ENCODE measurements around the gene NOS3. TPM values are rescaled to one million over a fixed set of nuclear protein-coding genes. Genes with fewer than 3 reads are reported as not detected.

Gene NOS3
- total RNA-seq, 1 experiment from 2014 or later, result 59.8 TPM

DNA sequence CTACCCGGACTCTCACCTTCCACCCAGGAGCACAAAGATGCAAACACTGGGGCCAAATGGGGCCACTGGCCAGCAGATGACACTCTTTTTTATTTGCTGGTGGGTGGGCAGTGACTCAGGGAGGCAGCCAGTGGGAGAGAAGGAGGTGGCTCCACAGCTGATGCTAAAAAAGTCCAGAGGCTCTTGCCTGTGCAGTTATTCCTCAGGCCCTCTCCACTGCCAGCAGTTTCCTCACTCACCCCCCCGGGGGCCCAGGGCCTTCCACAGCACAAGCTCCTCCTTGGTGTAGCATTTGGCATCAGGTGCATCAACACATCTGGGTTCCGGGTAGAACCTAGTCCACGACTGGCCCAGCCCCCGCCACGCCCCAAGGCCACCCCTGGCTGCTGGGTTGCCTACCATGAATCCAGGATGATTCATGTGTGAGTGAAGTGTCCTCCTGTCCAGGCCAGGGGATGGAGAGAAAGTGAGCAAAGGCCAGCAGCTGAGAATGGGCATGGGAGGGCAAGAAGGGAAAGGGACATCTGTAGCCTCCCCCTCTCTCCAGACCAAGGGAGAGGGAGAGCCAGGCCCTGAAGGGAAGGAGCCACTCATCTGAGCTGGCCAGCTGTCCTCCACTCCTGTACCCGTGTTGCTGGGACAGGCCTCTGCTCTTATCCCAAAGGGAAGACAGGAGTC lies 11.0 kb upstream of the NOS3 start:
- H3K27ac ChIP-seq (ENCODE audit: low read length), result no peak overlapping the region
- H3K9me2 ChIP-seq (replicated peaks; ENCODE audit: insufficient read depth, low read length), result no peaks in the 10 kb centered on the region
- H3K9me3 ChIP-seq (ENCODE audit: low read length), result no peaks in the 10 kb centered on the region
- no peak overlapping the region for H3K4me3 ChIP-seq (ENCODE audit: low read length)
- 0 out of 2 replicates have a peak, but pooled peaks cover 10% of the 10 kb centered on the region for H4K20me1 ChIP-seq (ENCODE audit: insufficient read depth, low read depth, low read length)
- H3K4me1 ChIP-seq (ENCODE audit: low read length), result peaks cover 26% of the 10 kb centered on the region
- no peak overlapping the region for H3K9ac ChIP-seq (ENCODE audit: low read length)
- no peaks in the 10 kb centered on the region for H3K27me3 ChIP-seq (ENCODE audit: low read length)
- H3K4me2 ChIP-seq (ENCODE audit: low read depth, low read length, poor library complexity, severe bottlenecking), result no peak overlapping the region
- no peaks in the 10 kb centered on the region for H3K79me2 ChIP-seq (ENCODE audit: low read length)
- no peak overlapping the region for H2AFZ ChIP-seq (ENCODE audit: low read length)
- no peaks in the 10 kb centered on the region for H3K36me3 ChIP-seq (ENCODE audit: insufficient read depth, low read length)
- DNase-seq, result no peak

DNA sequence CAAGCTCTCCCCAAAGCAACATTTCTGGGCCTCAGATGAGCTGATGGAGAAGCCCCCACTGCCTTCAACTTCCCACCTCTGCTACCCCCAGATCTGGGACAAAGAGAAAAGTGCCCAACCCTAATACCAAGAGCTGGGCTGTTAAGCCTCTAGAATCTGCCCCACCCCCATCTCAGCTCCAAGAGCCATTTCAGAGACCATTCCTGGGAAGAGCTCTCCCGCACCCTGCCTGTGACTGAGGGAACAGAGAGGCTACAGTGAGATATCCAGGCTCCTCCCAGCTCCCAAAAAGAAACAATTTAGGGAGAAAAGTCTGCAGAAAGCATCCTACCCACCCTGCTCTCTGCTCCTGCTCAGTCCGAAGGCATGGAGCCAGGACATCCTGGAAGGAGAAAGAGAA lies 10.2 kb upstream of the NOS3 start:
- no peak overlapping the region for H3K4me2 ChIP-seq (ENCODE audit: low read depth, low read length, poor library complexity, severe bottlenecking)
- peaks cover 18% of the 10 kb centered on the region for H3K4me1 ChIP-seq (ENCODE audit: low read length)
- H3K27ac ChIP-seq (ENCODE audit: low read length), result no peak overlapping the region
- no peaks in the 10 kb centered on the region for H3K36me3 ChIP-seq (ENCODE audit: insufficient read depth, low read length)
- H3K4me3 ChIP-seq (ENCODE audit: low read length), result no peak overlapping the region
- no peak overlapping the region for H2AFZ ChIP-seq (ENCODE audit: low read length)
- H4K20me1 ChIP-seq (ENCODE audit: insufficient read depth, low read depth, low read length), result 0 out of 2 replicates have a peak, but pooled peaks cover 11% of the 10 kb centered on the region
- no peaks in the 10 kb centered on the region for H3K27me3 ChIP-seq (ENCODE audit: low read length)
- no peaks in the 10 kb centered on the region for H3K9me3 ChIP-seq (ENCODE audit: low read length)
- H3K79me2 ChIP-seq (ENCODE audit: low read length), result no peaks in the 10 kb centered on the region
- no peaks in the 10 kb centered on the region for H3K9me2 ChIP-seq (replicated peaks; ENCODE audit: insufficient read depth, low read length)
- H3K9ac ChIP-seq (ENCODE audit: low read length), result no peak overlapping the region
- no peak for DNase-seq

DNA sequence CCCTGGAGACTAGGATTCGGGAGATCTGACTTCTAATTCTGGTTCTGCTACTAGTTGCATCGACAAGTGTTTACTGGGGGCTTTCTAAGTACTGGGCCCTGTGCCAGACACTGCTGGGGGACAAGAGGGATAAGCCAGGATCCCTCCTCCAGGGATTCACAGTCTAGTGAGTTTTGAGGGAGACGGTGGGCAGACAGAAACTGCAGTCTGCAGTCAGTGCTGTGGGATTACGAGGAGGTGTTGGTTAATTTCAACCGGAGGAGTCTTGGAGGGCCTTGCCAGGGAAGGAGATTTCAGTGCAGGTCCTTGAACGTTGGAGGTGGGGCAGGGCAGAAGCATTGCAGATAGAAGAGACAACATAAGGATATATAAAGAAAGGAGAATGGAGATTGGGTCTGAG lies 9.2 kb upstream of the NOS3 start:
- H3K27me3 ChIP-seq (ENCODE audit: low read length), result no peaks in the 10 kb centered on the region
- H2AFZ ChIP-seq (ENCODE audit: low read length), result no peak overlapping the region
- no peaks in the 10 kb centered on the region for H3K79me2 ChIP-seq (ENCODE audit: low read length)
- H3K9ac ChIP-seq (ENCODE audit: low read length), result no peak overlapping the region
- H3K27ac ChIP-seq (ENCODE audit: low read length), result no peak overlapping the region
- no peak for DNase-seq
- H3K9me3 ChIP-seq (ENCODE audit: low read length), result no peaks in the 10 kb centered on the region
- H3K4me1 ChIP-seq (ENCODE audit: low read length), result peaks cover 17% of the 10 kb centered on the region
- H4K20me1 ChIP-seq (ENCODE audit: insufficient read depth, low read depth, low read length), result peaks cover 16% of the 10 kb centered on the region; the same call in 1 of the 2 replicates
- H3K36me3 ChIP-seq (ENCODE audit: insufficient read depth, low read length), result no peaks in the 10 kb centered on the region
- no peak overlapping the region for H3K4me3 ChIP-seq (ENCODE audit: low read length)
- no peaks in the 10 kb centered on the region for H3K9me2 ChIP-seq (replicated peaks; ENCODE audit: insufficient read depth, low read length)
- H3K4me2 ChIP-seq (ENCODE audit: low read depth, low read length, poor library complexity, severe bottlenecking), result no peak overlapping the region

DNA sequence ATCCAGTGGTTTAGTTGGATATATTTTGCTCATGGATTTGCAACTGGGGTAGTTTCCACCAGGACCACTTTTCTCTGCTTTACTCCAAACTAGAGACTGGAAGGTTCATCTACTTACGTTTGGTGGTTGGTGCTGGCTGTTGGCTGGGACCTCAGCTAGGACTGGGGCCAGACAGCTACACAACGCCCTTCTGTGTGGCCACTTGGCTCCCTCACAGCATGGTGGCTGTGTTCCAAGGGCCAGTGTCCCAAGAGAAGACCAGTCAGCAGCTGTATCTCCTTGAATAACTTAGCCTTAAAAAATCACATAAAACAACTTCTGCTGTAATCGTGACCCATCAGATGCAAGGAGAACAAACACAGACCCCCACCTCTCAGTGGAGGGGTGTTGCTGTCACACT lies 8.5 kb upstream of the NOS3 start:
- Histone ChIP-seq H3K9me2 (replicated peaks; ENCODE audit: insufficient read depth, low read length) (no peaks in the 10 kb centered on the region), H3K4me3 (ENCODE audit: low read length) (no peak overlapping the region), H3K9me3 (ENCODE audit: low read length) (no peaks in the 10 kb centered on the region), H4K20me1 (ENCODE audit: insufficient read depth, low read depth, low read length) (peaks cover 16% of the 10 kb centered on the region; the same call in 1 of the 2 replicates), H3K79me2 (ENCODE audit: low read length) (no peaks in the 10 kb centered on the region), H2AFZ (ENCODE audit: low read length) (no peak overlapping the region), H3K27ac (ENCODE audit: low read length) (no peak overlapping the region), H3K36me3 (ENCODE audit: insufficient read depth, low read length) (no peaks in the 10 kb centered on the region), H3K4me1 (ENCODE audit: low read length) (peaks cover 11% of the 10 kb centered on the region), H3K27me3 (ENCODE audit: low read length) (no peaks in the 10 kb centered on the region), H3K9ac (ENCODE audit: low read length) (no peak overlapping the region), H3K4me2 (ENCODE audit: low read depth, low read length, poor library complexity, severe bottlenecking) (no peak overlapping the region)
- DNase-seq, result no peak

DNA sequence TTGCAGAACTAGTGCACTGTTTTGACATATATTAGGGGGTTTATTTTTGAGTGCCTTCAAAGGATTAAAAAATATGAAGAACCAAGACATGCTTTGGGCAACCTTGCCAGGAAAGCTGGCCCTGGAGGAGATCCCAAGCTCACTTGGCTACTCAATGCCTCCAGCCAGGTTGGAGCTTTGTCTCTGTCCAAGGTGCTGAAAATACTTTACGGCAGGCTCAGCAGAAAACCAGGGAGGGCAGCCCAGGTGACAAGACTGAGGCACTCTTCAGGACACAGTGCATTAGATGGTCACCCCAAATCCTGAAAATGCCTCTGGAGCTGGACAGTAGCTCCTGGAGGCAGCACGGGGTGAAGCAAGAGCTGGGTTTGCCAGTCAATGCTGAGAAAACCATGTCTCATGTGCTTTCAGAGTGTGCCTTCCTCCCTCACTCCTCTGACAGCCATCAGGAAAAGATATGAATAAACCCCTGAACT lies 6.9 kb upstream of the NOS3 start:
- peaks cover 8% of the 10 kb centered on the region for H3K4me1 ChIP-seq (ENCODE audit: low read length)
- no peak overlapping the region for H3K9ac ChIP-seq (ENCODE audit: low read length)
- no peak overlapping the region for H3K4me3 ChIP-seq (ENCODE audit: low read length)
- no peaks in the 10 kb centered on the region for H3K36me3 ChIP-seq (ENCODE audit: insufficient read depth, low read length)
- H3K27me3 ChIP-seq (ENCODE audit: low read length), result no peaks in the 10 kb centered on the region
- H4K20me1 ChIP-seq (ENCODE audit: insufficient read depth, low read depth, low read length), result peaks cover 16% of the 10 kb centered on the region; the same call in 1 of the 2 replicates
- DNase-seq, result peak; percentile 81
- H3K9me3 ChIP-seq (ENCODE audit: low read length), result no peaks in the 10 kb centered on the region
- H3K9me2 ChIP-seq (replicated peaks; ENCODE audit: insufficient read depth, low read length), result no peaks in the 10 kb centered on the region
- H3K27ac ChIP-seq (ENCODE audit: low read length), result no peak overlapping the region
- H3K4me2 ChIP-seq (ENCODE audit: low read depth, low read length, poor library complexity, severe bottlenecking), result no peak overlapping the region
- H2AFZ ChIP-seq (ENCODE audit: low read length), result no peak overlapping the region
- H3K79me2 ChIP-seq (ENCODE audit: low read length), result no peaks in the 10 kb centered on the region

DNA sequence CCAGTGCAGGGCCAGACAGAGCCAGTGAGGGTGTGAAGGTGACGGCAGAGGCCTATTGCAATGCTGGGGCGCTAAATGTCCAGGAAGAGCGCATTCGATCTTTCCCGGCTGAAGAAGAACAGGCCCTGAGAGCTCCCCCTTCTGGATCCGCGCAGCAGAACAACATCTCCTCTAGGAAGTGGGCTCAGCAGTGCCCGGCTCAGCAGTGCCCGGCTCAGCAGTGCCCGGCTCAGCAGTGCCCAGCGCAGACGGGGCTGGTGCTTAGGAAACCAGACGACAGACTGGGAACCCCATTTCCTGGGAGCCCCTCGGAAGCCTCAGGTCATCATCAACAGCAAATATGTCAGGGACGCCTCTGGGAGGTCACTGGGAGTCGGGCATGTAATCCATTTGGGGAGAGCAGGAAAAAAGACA lies 4.7 kb upstream of the NOS3 start:
- no peak overlapping the region for H2AFZ ChIP-seq (ENCODE audit: low read length)
- H3K4me1 ChIP-seq (ENCODE audit: low read length), result 0 out of 2 replicates have a peak, but pooled peaks cover 5% of the 10 kb centered on the region
- H3K4me2 ChIP-seq (ENCODE audit: low read depth, low read length, poor library complexity, severe bottlenecking), result no peak overlapping the region
- peaks cover 11% of the 10 kb centered on the region; the same call in 1 of the 2 replicates for H4K20me1 ChIP-seq (ENCODE audit: insufficient read depth, low read depth, low read length)
- no peaks in the 10 kb centered on the region for H3K9me2 ChIP-seq (replicated peaks; ENCODE audit: insufficient read depth, low read length)
- H3K27me3 ChIP-seq (ENCODE audit: low read length), result no peaks in the 10 kb centered on the region
- DNase-seq, result peak; percentile 85
- H3K9ac ChIP-seq (ENCODE audit: low read length), result no peak overlapping the region
- H3K9me3 ChIP-seq (ENCODE audit: low read length), result no peaks in the 10 kb centered on the region
- H3K4me3 ChIP-seq (ENCODE audit: low read length), result no peak overlapping the region
- no peaks in the 10 kb centered on the region for H3K36me3 ChIP-seq (ENCODE audit: insufficient read depth, low read length)
- no peak overlapping the region for H3K27ac ChIP-seq (ENCODE audit: low read length)
- no peaks in the 10 kb centered on the region for H3K79me2 ChIP-seq (ENCODE audit: low read length)

DNA sequence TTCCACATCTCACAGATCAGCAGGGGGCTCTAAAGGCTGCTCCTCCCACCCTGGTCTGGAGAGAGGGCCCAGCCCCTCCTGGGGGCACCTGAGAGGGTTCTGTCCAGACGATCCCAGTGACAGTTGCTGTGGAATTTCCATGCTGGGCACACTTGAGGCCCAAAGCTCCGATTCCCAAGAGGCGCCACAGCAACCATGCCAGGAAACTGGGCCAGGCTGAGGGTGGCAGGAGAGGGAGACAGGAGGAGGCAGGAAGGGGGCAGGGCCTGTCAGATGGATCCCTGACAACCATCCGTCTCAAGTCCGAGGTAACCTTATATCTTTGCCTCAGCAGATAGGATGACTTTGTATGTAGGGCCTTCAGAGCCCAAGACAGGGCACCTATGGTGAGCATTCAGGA lies 4.3 kb upstream of the NOS3 start:
- DNase-seq, result no peak
- no peak overlapping the region for H3K9ac ChIP-seq (ENCODE audit: low read length)
- H2AFZ ChIP-seq (ENCODE audit: low read length), result no peak overlapping the region
- H3K9me3 ChIP-seq (ENCODE audit: low read length), result no peaks in the 10 kb centered on the region
- H3K9me2 ChIP-seq (replicated peaks; ENCODE audit: insufficient read depth, low read length), result no peaks in the 10 kb centered on the region
- H3K27me3 ChIP-seq (ENCODE audit: low read length), result no peaks in the 10 kb centered on the region
- H3K36me3 ChIP-seq (ENCODE audit: insufficient read depth, low read length), result no peaks in the 10 kb centered on the region
- no peak overlapping the region for H3K4me2 ChIP-seq (ENCODE audit: low read depth, low read length, poor library complexity, severe bottlenecking)
- H3K4me1 ChIP-seq (ENCODE audit: low read length), result 0 out of 2 replicates have a peak, but pooled peaks cover 5% of the 10 kb centered on the region
- H3K27ac ChIP-seq (ENCODE audit: low read length), result no peak overlapping the region
- H4K20me1 ChIP-seq (ENCODE audit: insufficient read depth, low read depth, low read length), result peaks cover 11% of the 10 kb centered on the region; the same call in 1 of the 2 replicates
- no peaks in the 10 kb centered on the region for H3K79me2 ChIP-seq (ENCODE audit: low read length)
- H3K4me3 ChIP-seq (ENCODE audit: low read length), result no peak overlapping the region

DNA sequence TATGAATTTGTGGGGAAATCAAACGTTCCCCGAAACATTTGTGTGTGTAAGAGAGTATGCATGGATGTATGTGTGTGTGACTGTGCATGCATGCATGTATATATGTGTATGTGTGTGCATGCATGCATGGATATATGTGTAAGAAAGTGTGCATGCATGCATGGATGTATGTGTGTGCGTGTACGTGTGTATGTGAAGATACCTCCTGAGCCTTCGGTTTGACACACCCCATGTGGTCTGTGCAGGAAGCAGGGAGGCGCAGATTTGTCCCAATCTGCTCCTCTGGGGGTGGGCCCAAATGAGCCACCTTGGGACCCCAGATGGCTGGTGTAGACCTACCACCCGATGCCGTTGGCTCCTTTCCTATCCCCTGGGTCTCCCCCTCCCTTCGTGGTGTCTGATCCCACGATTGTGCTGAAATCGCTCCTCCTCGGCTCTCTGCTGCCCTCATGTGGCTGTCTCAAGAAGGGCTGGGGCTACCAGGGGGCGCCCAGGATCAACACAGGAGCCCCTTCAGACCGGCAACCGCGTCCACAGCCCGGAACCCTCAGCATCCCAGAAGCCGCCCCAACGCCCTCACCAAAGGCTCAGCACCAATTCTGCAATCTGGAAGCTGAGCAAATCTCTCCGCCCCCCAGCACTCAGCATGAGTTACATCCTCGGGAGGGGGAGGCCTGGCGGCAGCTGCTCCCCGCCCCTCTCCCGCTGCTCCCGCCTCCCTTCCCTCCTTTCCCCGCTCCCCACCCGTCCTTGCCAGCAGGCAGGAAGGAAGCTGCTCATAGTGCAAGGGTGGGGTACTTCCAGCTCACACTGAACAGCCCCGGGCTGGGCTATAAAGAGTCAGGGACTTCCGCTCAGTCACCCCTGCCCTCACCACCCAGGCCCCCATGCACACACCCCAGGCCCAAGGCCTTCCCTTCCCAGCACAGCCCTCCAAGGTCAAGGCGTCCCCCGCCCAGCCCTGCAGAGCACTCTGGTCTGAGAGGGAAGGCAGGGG lies 2.3 kb upstream of the NOS3 start:
- H4K20me1 ChIP-seq (ENCODE audit: insufficient read depth, low read depth, low read length), result peaks cover 11% of the 10 kb centered on the region; the same call in 1 of the 2 replicates
- 0 out of 2 replicates have a peak, but pooled peaks cover 5% of the 10 kb centered on the region for H3K4me1 ChIP-seq (ENCODE audit: low read length)
- no peak overlapping the region for H2AFZ ChIP-seq (ENCODE audit: low read length)
- H3K79me2 ChIP-seq (ENCODE audit: low read length), result no peaks in the 10 kb centered on the region
- no peak overlapping the region for H3K9ac ChIP-seq (ENCODE audit: low read length)
- no peak overlapping the region for H3K27ac ChIP-seq (ENCODE audit: low read length)
- DNase-seq, result peak; percentile 88
- H3K36me3 ChIP-seq (ENCODE audit: insufficient read depth, low read length), result no peaks in the 10 kb centered on the region
- H3K9me3 ChIP-seq (ENCODE audit: low read length), result no peaks in the 10 kb centered on the region
- H3K27me3 ChIP-seq (ENCODE audit: low read length), result no peaks in the 10 kb centered on the region
- H3K9me2 ChIP-seq (replicated peaks; ENCODE audit: insufficient read depth, low read length), result no peaks in the 10 kb centered on the region
- no peak overlapping the region for H3K4me2 ChIP-seq (ENCODE audit: low read depth, low read length, poor library complexity, severe bottlenecking)
- no peak overlapping the region for H3K4me3 ChIP-seq (ENCODE audit: low read length)
